ENCODE results near the gene SAMD10. TPM values are rescaled to one million over a fixed set of nuclear protein-coding genes. Genes with fewer than 3 reads are reported as not detected.

Gene SAMD10
- total and polyA plus RNA-seq, 2 of the 8 experiments (the other 6 are each of a cell fraction or from before 2014, with no cell fraction given): 3.0 to 5.2 TPM

GRCh38 chr20:64011366-64011779, 31.9 kb upstream of the SAMD10 start:
- no peaks in the 10 kb centered on the region for H3K23me2 ChIP-seq (ENCODE audit: low read depth, low read length)
- TF ChIP-seq SUZ12 (IDR thresholded peaks at IDR 0.05; ENCODE audit: low read length): no peak
- TF ChIP-seq ZNF274 (IDR thresholded peaks at IDR 0.05; ENCODE audit: borderline replicate concordance, extremely low read depth, low read length): no peak
- no peak for TF ChIP-seq JUND (IDR thresholded peaks at IDR 0.05; ENCODE audit: low read length)
- no peak for TF ChIP-seq RFX5 (IDR thresholded peaks at IDR 0.05; ENCODE audit: borderline replicate concordance, low read depth, low read length)
- no peak for TF ChIP-seq SP4 (IDR thresholded peaks at IDR 0.05; ENCODE audit: low read length)
- no peak for TF ChIP-seq SAP30 (IDR thresholded peaks at IDR 0.05; ENCODE audit: insufficient read depth, insufficient replicate concordance, low read length)
- no peak for TF ChIP-seq GTF2F1 (IDR thresholded peaks at IDR 0.05; ENCODE audit: borderline replicate concordance, low read depth, low read length)
- H3K23ac ChIP-seq (ENCODE audit: insufficient read length): no peak overlapping the region
- H2BK15ac ChIP-seq (ENCODE audit: low read length): no peak overlapping the region
- no peak overlapping the region for H3K18ac ChIP-seq (ENCODE audit: extremely low read depth, low read length)
- no peak overlapping the region for H2BK12ac ChIP-seq (ENCODE audit: low read depth, low read length)
- peaks cover 14 to 38% (median 28%) of the 10 kb centered on the region in 4 experiments; a peak in 7 of 8 replicates for H3K36me3 ChIP-seq (ENCODE audit: control insufficient read depth in 2 of 4, insufficient read depth in 4 of 4, low read length in 3 of 4)
- no peaks in the 10 kb centered on the region for H3K27me3 ChIP-seq (replicated peaks in 1 of 4; ENCODE audit: control insufficient read depth in 3 of 4, extremely low read depth in 1 of 4, insufficient read depth in 3 of 4, low read length in 3 of 4)
- no peak overlapping the region for H4K8ac ChIP-seq (ENCODE audit: extremely low read depth, insufficient read depth, low read length)
- no peak overlapping the region for H2BK120ac ChIP-seq (replicated peaks; ENCODE audit: low read depth, low read length)
- no peak overlapping the region for H3K56ac ChIP-seq (replicated peaks; ENCODE audit: insufficient read length, low read depth, low read length)
- no peak overlapping the region for H2AFZ ChIP-seq (ENCODE audit: low read length)
- H2BK20ac ChIP-seq (ENCODE audit: low read length): no peak overlapping the region
- H4K5ac ChIP-seq (ENCODE audit: insufficient read length, low read depth, low read length): no peak overlapping the region
- H3K4ac ChIP-seq (replicated peaks; ENCODE audit: insufficient read length, low read depth, low read length): no peak overlapping the region
- no peak overlapping the region for H3K4me2 ChIP-seq (ENCODE audit: insufficient read depth in 1 of 2, low read depth in 2 of 2, low read length in 2 of 2)
- H4K91ac ChIP-seq (replicated peaks; ENCODE audit: insufficient read length, low read length): no peak overlapping the region
- H2AK5ac ChIP-seq (ENCODE audit: low read depth, low read length): no peak overlapping the region
- no peak overlapping the region for H3K27ac ChIP-seq (ENCODE audit: low read depth, low read length)
- no peak overlapping the region for H3K14ac ChIP-seq (ENCODE audit: insufficient read length)
- no peak overlapping the region for H3K4me3 ChIP-seq (ENCODE audit: extremely low read depth in 1 of 4, insufficient read depth in 2 of 4, low read depth in 3 of 4, low read length in 4 of 4)
- 94% methylated on average over 16 of the region's 16 CpGs; no CpG with 5 or more reads in 1 of the 2 experiments for WGBS, 2 experiments (ENCODE audit: extremely low coverage in 1 of 2, insufficient coverage in 1 of 2, insufficient read length in 1 of 2, insufficient replicate concordance in 2 of 2, low coverage in 1 of 2, low lambda C conversion rate in 2 of 2, missing lambda C conversion rate in 1 of 2)
- no peaks in the 10 kb centered on the region for H3K4me1 ChIP-seq (replicated peaks in 1 of 4; ENCODE audit: control insufficient read depth in 3 of 4, insufficient read depth in 4 of 4, low read length in 3 of 4)
- H3K9ac ChIP-seq (replicated peaks in 1 of 4; ENCODE audit: extremely low read depth in 1 of 4, low read depth in 3 of 4, low read length in 3 of 4): no peak overlapping the region
- H3K79me2 ChIP-seq (ENCODE audit: control insufficient read depth in 1 of 2, insufficient read depth in 2 of 2, low read length in 2 of 2): peaks cover 0 to 5% of the 10 kb centered on the region in 2 experiments; a peak in 2 of 4 replicates
- FAIRE-seq (no peak), DNase-seq (ENCODE audit: low read depth in 1 of 2, low spot score in 2 of 2) (no peak)
- H3K9me3 ChIP-seq (ENCODE audit: insufficient read depth in 2 of 2, low read depth in 1 of 2, low read length in 1 of 2): no peaks in the 10 kb centered on the region
- ChIA-PET CTCF (ENCODE audit: partially characterized antibody) (interaction anchor here (0.7 to 1.0 kb wide), 2 partner anchors 9 to 59 kb away, joined by 3 to 4 read pairs; no protein-coding TSS in a partner anchor), POLR2A (ENCODE audit: partially characterized antibody) (no interaction called here)
- peaks cover 6% of the 10 kb centered on the region; the same call in 1 of the 2 replicates for H3K79me1 ChIP-seq (ENCODE audit: low read depth, low read length)
- H4K20me1 ChIP-seq (replicated peaks in 1 of 2; ENCODE audit: control insufficient read depth in 1 of 2, insufficient read depth in 2 of 2, low read length in 2 of 2): peaks cover 4 to 8% of the 10 kb centered on the region in 2 experiments
- H2BK5ac ChIP-seq (ENCODE audit: low read depth, low read length): no peak overlapping the region

Measured in H1 (cell line).